MM.1S (cell line): ENCODE measurements around the gene SLAIN1.

ENCODE experiments used
- EZH2 ChIP-seq: fragments of 300-600 bp; sonication (generic); optimal IDR thresholded peaks from 2 replicates; pipeline ENCODE3; 2017; ENCODE audit warnings: low read depth, mild to moderate bottlenecking, antibody characterized with exemption, low read length, mixed read lengths
- EZH2phosphoT487 ChIP-seq: fragments of 300-600 bp; sonication (generic); IDR thresholded peaks from 2 replicates; pipeline ENCODE4 v1.6.1; 2018; ENCODE audit warnings: antibody characterized with exemption, low read length
- TF ChIP-seq, protein P1 (sequence below): fragments of 300-600 bp; sonication (generic); IDR thresholded peaks from 2 replicates; pipeline ENCODE4 v1.5.1; 2016; ENCODE audit warnings: antibody characterized with exemption, low read length, mixed read lengths

DNA sequence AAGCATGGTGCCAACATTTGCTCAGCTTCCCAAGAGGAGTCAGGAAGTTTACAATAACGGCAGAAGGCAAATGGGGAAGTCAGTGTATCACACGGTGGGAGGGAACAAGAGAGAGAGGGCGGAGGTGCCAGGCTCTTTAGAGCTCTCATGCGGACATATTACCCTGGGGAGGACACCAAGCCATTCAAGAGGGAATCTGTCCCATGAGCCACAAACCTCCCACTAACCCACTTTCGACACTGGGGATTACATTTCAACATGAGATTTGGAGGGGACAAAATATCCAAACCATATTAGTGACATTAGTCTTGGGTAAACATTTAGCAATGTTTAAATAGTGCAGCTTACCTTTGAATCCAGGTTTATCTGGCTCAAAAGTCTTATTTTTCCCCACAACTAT lies 69.9 kb downstream of the SLAIN1 start:
- TF ChIP-seq, protein P1, sequence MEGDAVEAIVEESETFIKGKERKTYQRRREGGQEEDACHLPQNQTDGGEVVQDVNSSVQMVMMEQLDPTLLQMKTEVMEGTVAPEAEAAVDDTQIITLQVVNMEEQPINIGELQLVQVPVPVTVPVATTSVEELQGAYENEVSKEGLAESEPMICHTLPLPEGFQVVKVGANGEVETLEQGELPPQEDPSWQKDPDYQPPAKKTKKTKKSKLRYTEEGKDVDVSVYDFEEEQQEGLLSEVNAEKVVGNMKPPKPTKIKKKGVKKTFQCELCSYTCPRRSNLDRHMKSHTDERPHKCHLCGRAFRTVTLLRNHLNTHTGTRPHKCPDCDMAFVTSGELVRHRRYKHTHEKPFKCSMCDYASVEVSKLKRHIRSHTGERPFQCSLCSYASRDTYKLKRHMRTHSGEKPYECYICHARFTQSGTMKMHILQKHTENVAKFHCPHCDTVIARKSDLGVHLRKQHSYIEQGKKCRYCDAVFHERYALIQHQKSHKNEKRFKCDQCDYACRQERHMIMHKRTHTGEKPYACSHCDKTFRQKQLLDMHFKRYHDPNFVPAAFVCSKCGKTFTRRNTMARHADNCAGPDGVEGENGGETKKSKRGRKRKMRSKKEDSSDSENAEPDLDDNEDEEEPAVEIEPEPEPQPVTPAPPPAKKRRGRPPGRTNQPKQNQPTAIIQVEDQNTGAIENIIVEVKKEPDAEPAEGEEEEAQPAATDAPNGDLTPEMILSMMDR = no peak
- TF ChIP-seq EZH2 = no peak
- TF ChIP-seq EZH2phosphoT487 = no peak
